HG03135 (cell line): ENCODE data around the gene DNAJB5.

Experiments used
- ATAC-seq: cut with Tn5 transposase; IDR thresholded peaks from one replicate; pipeline ENCODE4 v1.9.1; 2021; ENCODE audit warnings: mild to moderate bottlenecking, moderate library complexity; ENCODE audit not compliant: unreplicated experiment

Gene DNAJB5

DNA sequence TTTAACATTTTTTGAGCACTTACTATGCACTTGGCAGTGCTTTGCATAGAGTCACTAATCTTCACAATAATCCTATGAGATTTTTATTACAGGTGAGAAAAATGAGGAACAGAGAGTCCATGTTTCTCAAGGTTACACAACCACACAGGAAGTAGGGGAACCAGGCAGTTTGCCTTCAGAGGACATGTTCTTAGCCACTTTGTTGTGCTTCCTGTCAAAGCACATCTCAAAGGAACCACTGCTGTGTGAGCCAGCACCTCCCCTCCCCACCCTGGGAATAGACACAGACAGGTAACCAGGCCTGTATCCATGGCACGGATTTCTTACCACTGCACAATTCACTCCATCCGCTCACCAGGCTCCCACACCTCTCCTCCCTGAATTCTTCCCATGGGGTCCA is 6.3 kb upstream of the DNAJB5 start:
- ATAC-seq = peak; percentile 47

GRCh38 chr9:34984049-34984448 is 5.5 kb upstream of the DNAJB5 start:
- no peak for ATAC-seq

DNA sequence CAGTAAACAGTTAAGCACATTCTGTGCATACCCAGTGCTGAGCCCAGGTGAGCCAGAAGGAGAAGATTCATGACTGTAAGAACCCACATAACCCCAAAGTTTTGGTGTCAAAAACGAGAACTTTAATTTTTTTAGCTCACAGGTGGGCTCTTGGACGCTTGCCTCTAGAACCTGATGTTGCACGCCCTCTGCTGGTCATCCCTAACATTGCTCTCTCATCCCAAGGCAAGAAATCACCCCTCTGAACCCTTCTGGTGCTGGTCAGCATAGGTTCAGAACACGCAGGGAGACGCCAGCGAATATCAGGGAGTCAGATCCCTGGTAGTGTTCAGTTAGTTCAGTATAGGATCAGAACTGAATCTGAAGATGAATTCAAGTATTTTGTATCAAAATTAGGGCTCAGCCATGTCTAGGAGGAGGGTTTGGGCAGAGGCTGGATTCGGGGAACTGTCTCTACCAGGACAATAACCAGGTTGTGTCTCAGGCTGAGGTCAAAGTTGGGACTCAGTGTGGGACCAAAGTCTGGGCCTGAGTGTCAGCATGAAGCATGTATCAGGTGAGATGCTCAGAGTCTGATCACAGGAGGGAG is 4.1 kb upstream of the DNAJB5 start:
- ATAC-seq = no peak

- no peak for ATAC-seq
These were observed 3.0 kb upstream of the DNAJB5 start for GRCh38 chr9:34986540-34987047.

DNA sequence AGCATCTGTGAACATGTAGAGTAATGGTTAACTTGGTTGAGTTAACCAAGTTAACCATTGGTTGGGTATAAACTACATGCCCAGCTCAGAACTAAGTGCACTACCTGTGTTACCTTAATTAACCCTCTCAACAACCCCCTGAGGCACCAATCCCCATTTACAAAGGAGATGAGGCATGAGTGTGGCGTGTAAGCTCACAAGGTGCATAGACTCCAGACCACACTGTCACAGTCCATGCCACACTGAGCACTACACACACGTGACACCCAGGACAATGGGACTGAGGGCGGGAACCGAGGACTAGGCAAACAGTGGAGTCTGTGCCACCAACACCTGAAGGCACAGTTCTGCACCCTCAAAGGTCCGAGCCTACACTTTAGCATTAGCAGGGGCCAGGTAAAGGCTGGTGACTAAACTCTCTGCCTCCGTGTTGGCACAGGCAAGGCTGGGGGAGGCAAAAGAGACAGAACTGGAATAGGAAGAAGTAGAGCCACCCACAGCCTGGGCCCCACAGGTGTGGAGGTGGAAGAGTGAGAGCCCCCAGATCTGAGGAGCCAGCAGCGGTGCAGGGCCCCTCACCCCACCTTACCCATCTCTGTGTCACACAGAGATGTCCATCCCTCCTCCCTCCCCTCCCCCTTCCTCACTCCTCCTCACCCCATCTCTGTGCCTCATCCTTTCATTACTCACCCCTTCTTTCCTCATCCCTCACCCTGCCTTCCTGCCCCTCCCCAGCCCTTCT is 2.2 kb upstream of the DNAJB5 start:
- no peak for ATAC-seq

- no peak for ATAC-seq
These were observed 1.1 kb upstream of the DNAJB5 start for GRCh38 chr9:34988218-34989002.

DNA sequence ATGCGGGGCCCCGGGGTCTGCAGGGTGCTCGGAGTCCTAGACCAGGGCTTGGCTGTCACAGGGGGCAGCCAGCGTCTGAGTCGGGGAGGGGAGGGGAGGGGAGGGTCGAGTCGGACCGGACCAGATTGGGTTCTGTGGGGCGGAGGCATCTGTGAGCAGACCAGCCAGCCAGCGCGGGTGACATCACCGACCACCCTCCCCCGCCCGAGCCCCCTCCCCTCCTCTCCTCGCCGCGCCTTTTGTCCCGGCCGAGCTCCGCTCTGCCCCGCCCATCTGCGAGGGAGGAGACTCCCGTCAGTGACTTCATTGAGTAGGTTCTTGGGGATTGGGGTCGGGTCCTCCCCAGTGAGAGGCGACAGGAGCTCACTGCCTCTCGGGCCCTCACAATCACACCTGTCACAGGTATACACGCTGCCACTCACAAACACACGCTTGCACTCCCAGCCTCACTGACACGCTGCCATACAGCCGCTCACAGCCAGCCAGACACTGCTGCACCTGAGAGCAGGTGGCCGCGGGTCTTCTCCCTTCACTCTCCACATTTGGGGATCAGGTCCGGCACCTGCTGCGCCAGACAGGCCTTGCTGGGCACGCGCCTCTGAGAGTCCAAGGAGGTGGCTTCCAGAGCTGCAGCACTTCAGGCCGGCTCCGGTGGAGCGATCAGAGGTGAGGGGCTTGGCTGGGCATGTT is 546 bp downstream of the DNAJB5 start:
- no peak for ATAC-seq

GRCh38 chr9:34990908-34991606 is 1.5 kb downstream of the DNAJB5 start:
- ATAC-seq = no peak

DNA sequence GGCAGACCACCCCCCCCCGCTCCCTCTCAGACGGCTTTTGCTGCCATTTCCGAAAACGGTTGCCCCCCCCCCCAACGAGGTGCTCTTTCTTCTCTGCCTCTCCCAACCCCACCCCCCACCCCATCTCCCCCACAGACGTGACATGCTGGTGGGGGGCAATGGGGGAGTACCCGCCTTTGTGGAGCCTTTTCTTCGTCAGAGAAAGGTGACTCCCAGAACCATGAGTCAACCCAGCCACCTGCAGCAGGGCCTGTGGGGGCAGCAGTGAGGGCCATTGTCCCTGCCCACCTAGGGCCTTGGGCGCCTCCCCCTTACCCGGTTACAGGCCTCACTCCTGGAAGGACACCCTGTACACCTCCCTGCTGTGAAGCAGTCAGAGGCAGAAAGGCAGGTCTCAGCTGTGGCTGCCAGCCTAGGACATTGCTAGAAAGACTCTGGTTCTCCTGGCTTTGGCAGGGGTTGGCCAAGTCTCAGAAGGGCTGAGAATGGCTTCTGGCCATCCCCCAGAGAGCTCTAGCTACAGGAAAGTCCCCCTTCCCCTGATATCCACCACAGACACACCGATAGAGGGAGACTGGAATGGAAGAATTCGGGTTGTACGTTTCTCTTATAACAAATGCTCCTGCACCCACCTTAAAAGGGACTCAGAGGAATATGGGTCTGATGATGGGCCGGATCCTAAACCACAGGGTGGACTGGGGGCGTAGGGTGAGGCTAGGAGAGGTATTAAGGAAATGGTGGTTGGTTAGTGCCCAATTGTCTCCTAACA is 2.2 kb downstream of the DNAJB5 start:
- ATAC-seq = no peak

DNA sequence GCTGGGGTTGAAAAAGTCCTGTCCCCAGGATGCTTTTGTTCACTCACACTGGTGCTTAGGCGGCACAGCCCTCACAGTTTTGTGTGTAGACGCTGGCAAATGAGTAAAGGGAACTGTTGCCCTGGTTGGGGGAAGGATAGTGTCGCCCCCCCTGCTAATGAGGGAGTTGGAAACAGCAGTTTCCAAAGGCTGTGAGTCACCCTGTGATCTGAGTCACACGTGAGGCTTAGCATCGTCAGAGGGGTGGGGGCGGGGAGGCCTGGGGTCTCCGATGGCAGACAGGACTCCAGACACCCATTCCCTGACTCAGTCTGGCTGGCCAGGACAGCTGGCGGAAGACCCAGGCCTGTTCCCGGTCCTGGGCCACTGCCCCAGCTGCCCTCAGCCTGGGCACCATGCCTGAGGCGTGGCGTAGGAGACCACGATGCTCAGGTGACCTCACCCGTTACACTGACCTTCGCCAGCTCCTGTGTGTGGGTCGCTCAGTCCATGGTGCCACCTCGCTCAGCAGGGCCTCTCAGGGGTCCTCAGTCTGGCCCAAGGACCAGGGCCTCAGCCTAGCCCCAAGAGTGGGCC is 2.9 kb downstream of the DNAJB5 start:
- ATAC-seq = no peak

GRCh38 chr9:34993502-34994259 is 4.1 kb downstream of the DNAJB5 start:
- ATAC-seq = no peak

DNA sequence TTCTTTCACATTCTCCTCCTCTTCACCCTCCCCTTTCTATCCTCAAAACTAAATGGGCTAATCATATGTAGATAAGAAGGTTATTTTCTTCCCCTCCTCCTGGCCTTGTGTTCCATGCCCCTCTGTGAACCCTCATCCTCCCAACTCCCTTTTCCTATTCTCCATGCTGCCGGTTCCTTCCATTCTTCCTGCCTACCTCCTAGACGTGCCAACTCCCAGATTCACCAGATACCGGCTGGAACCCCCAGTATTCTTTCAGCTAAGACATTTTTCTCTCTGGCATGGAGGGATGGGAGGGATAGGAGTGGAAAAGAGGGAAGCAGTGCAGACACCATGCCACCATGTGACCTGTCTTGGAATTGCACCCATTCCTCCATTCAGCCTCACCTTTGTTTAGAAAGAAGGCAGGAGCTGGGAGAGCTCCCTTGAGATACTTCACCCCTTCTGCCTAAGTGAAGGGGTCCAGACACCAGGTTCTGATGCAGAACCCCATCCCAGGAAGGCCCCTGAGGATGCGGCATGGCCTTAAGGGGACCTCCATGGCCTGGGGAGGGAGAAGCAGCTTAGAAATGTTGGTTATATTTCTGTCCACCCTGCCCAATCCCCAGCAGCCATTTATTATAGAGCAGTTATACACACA is 4.8 kb downstream of the DNAJB5 start:
- no peak for ATAC-seq

GRCh38 chr9:34994900-34995669 is 5.5 kb downstream of the DNAJB5 start:
- no peak for ATAC-seq

GRCh38 chr9:34995670-34996060 is 6.1 kb downstream of the DNAJB5 start:
- no peak for ATAC-seq

- ATAC-seq = no peak
These were observed 6.8 kb downstream of the DNAJB5 start for GRCh38 chr9:34996181-34996904.

DNA sequence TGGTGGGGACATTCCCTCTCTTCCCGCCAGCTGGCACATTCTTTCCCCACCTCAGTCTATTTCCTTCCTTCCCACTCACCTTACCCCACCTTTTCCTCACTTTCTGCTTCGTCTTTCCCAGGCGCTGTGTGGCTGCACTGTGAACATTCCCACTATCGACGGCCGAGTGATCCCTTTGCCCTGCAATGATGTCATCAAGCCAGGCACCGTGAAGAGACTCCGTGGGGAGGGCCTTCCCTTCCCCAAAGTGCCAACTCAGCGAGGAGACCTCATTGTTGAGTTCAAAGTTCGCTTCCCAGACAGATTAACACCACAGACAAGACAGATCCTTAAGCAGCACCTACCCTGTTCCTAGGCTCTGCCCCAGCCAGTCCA is 7.3 kb downstream of the DNAJB5 start:
- no peak for ATAC-seq

GRCh38 chr9:34997379-34997781 is 7.8 kb downstream of the DNAJB5 start:
- no peak for ATAC-seq
